GM19397 (cell line): ENCODE data around the gene ALX4.

ENCODE experiments used
- ATAC-seq: cut with Tn5 transposase; IDR thresholded peaks from one replicate; pipeline ENCODE4 v1.9.1; 2021; ENCODE audit warnings: mild to moderate bottlenecking, moderate library complexity; ENCODE audit not compliant: unreplicated experiment

ALX4 gene

GRCh38 chr11:44309478-44310205, at the start of gene ALX4:
TSS of gene ALX4 (minus strand) at chr11:44310139. CDS start at chr11:44310062, 77 bp downstream.
- ATAC-seq: no peak

GRCh38 chr11:44359162-44359561, 49.2 kb upstream of the ALX4 start:
- ATAC-seq: no peak

GRCh38 chr11:44358713-44359112, 48.8 kb upstream of the ALX4 start:
- ATAC-seq: no peak

GRCh38 chr11:44357711-44358110, 47.8 kb upstream of the ALX4 start:
- no peak for ATAC-seq

GRCh38 chr11:44356351-44356750, 46.4 kb upstream of the ALX4 start:
- ATAC-seq: no peak

GRCh38 chr11:44351898-44352498, 42.1 kb upstream of the ALX4 start:
- no peak for ATAC-seq

GRCh38 chr11:44351006-44351660, 41.2 kb upstream of the ALX4 start:
- ATAC-seq: peak; percentile 78

- no peak for ATAC-seq
Measured at GRCh38 chr11:44349328-44349727, 39.4 kb upstream of the ALX4 start.

- ATAC-seq: no peak
Measured at GRCh38 chr11:44348721-44349120, 38.8 kb upstream of the ALX4 start.

GRCh38 chr11:44348114-44348513, 38.2 kb upstream of the ALX4 start:
- no peak for ATAC-seq

GRCh38 chr11:44347538-44347937, 37.6 kb upstream of the ALX4 start:
- ATAC-seq: no peak

- ATAC-seq: no peak
Measured at GRCh38 chr11:44346983-44347382, 37.0 kb upstream of the ALX4 start.

- no peak for ATAC-seq
Measured at GRCh38 chr11:44345781-44346180, 35.8 kb upstream of the ALX4 start.

- ATAC-seq: no peak
Measured at GRCh38 chr11:44344921-44345320, 35.0 kb upstream of the ALX4 start.

GRCh38 chr11:44344423-44344820, 34.5 kb upstream of the ALX4 start:
- no peak for ATAC-seq

- ATAC-seq: no peak
Measured at GRCh38 chr11:44343778-44344422, 34.0 kb upstream of the ALX4 start.

GRCh38 chr11:44342616-44343015, 32.7 kb upstream of the ALX4 start:
- ATAC-seq: no peak

- ATAC-seq: no peak
Measured at GRCh38 chr11:44340656-44341055, 30.7 kb upstream of the ALX4 start.

GRCh38 chr11:44339530-44339883, 29.6 kb upstream of the ALX4 start:
- no peak for ATAC-seq

- ATAC-seq: no peak
Measured at GRCh38 chr11:44338698-44339529, 29.0 kb upstream of the ALX4 start.

- ATAC-seq: no peak
Measured at GRCh38 chr11:44338026-44338425, 28.1 kb upstream of the ALX4 start.
